GM21825 (cell line): ENCODE data around the gene MOB3C.

Experiments used
- ATAC-seq: cut with Tn5 transposase; IDR thresholded peaks from one replicate; pipeline ENCODE4 v1.9.1; 2021; ENCODE audit warnings: mild to moderate bottlenecking, moderate library complexity; ENCODE audit not compliant: unreplicated experiment

MOB3C gene

GRCh38 chr1:46607345-46608130 is 9.1 kb downstream of the MOB3C start:
- ATAC-seq, result no peak

- no peak for ATAC-seq
Measured at GRCh38 chr1:46606255-46606965, 10.2 kb downstream of the MOB3C start.

GRCh38 chr1:46605232-46605631 is 11.4 kb downstream of the MOB3C start:
- no peak for ATAC-seq

- peak; percentile 93 for ATAC-seq
Measured at GRCh38 chr1:46603858-46604549, 12.6 kb downstream of the MOB3C start, which contains the start of gene MKNK1. Gene MKNK1 (minus strand): TSS chr1:46604268. CDS start chr1:46583327, 20,941 bp downstream.

GRCh38 chr1:46603481-46603857 is 13.1 kb downstream of the MOB3C start:
- ATAC-seq, result no peak

GRCh38 chr1:46601257-46602007 is 15.2 kb downstream of the MOB3C start:
- ATAC-seq, result no peak

GRCh38 chr1:46599059-46599970 is 17.3 kb downstream of the MOB3C start:
- no peak for ATAC-seq

- no peak for ATAC-seq
Measured at GRCh38 chr1:46596846-46597245, 19.8 kb downstream of the MOB3C start.

- no peak for ATAC-seq
Measured at GRCh38 chr1:46596036-46596435, 20.6 kb downstream of the MOB3C start.

- ATAC-seq, result no peak
Measured at GRCh38 chr1:46595127-46595526, 21.5 kb downstream of the MOB3C start.

- no peak for ATAC-seq
Measured at GRCh38 chr1:46594063-46594462, 22.5 kb downstream of the MOB3C start.

- no peak for ATAC-seq
Measured at GRCh38 chr1:46592823-46593222, 23.8 kb downstream of the MOB3C start.

GRCh38 chr1:46589529-46589928 is 27.1 kb downstream of the MOB3C start:
- no peak for ATAC-seq

GRCh38 chr1:46587069-46587468 is 29.5 kb downstream of the MOB3C start:
- ATAC-seq, result no peak

GRCh38 chr1:46585312-46585938 is 31.2 kb downstream of the MOB3C start:
- ATAC-seq, result no peak

- ATAC-seq, result no peak
Measured at GRCh38 chr1:46583494-46583893, 33.1 kb downstream of the MOB3C start.

- no peak for ATAC-seq
Measured at GRCh38 chr1:46582972-46583371, 33.6 kb downstream of the MOB3C start.

GRCh38 chr1:46581681-46582455 is 34.7 kb downstream of the MOB3C start:
- ATAC-seq, result no peak
